BJ (cell line): ENCODE data around the gene TNS3. TPM values are rescaled to one million over a fixed set of nuclear protein-coding genes. Genes with fewer than 3 reads are reported as not detected.

Source experiments
- CTCF ChIA-PET: fragments of 350-600 bp; formaldehyde crosslinking; extraction: SDS; loops from one replicate; lab custom pipeline; 2021; ENCODE audit warnings: antibody characterized with exemption, inconsistent platforms; lab: Yijun Ruan, JAX
- POLR2A ChIA-PET: fragments of 300-600 bp; sonication (Branson Sonifier 250); formaldehyde crosslinking; extraction: SDS; loops from one replicate; lab custom pipeline; 2021; ENCODE audit warnings: antibody characterized with exemption; lab: Charles Lee
- DNase-seq: peaks from one replicate; pipeline ENCODE4 v3.0.0-alpha.2; 2011; ENCODE audit warnings: low read depth
- H3K27me3 ChIP-seq: 2 replicates; pipeline ENCODE4 v1.6.0; 2011; ENCODE audit warnings: low read length; ENCODE audit not compliant: control insufficient read depth, insufficient read depth
- H3K36me3 ChIP-seq: 2 replicates; pipeline ENCODE4 v1.5.1; 2011; ENCODE audit warnings: low read length; ENCODE audit not compliant: control insufficient read depth, insufficient read depth
- H3K4me3 ChIP-seq: 2 replicates; pipeline ENCODE4 v1.5.1; 2011; ENCODE audit warnings: low read depth, mild to moderate bottlenecking, control low read depth, low read length
- polyA plus RNA-seq: library from polyadenylated mRNA; depleted of rRNA; stranded (reverse); fragments of >200 nt; gene quantifications from 2 replicates; pipeline ENCODE4 v1.2.3, GENCODE V29; 2011
- TF ChIP-seq, protein P1 (sequence below): IDR thresholded peaks from 2 replicates; pipeline ENCODE4 v1.5.1; 2011; ENCODE audit warnings: low read depth, mild to moderate bottlenecking, control low read depth, inconsistent platforms, low read length, moderate library complexity; ENCODE audit not compliant: insufficient read depth

Gene TNS3
- polyA plus RNA-seq, 1 experiment, result 126 TPM

DNA sequence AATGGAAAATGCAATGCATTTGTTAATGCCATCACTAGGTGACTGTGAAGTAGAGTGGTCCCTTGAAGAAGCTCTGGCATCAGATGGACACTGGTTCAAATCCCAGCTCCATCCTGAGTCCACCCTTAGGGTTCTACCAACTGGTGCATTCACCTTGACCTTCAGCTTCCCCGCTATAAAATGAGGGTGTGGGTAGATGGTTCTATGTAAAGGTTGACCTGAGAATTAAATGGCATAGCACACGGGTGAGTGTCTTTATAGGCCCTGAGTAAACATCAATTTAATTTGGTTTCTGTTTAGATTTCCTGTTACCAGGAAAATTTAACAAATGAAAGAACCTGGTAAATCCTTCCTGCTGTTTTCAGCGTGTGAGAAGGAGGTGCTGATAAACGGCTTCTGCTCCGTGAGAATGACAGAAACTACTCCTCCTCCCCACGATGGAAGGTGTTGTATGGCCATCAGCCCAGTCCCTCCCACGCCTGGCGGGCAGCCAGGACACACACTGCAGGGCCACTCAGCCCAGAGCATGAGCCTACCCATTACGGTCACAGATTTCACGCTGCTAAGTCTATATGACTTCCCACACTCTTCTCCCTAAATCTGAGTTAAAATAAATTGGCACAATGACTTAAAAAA is 210.1 kb downstream of the TNS3 start:
- TF ChIP-seq, protein P1, sequence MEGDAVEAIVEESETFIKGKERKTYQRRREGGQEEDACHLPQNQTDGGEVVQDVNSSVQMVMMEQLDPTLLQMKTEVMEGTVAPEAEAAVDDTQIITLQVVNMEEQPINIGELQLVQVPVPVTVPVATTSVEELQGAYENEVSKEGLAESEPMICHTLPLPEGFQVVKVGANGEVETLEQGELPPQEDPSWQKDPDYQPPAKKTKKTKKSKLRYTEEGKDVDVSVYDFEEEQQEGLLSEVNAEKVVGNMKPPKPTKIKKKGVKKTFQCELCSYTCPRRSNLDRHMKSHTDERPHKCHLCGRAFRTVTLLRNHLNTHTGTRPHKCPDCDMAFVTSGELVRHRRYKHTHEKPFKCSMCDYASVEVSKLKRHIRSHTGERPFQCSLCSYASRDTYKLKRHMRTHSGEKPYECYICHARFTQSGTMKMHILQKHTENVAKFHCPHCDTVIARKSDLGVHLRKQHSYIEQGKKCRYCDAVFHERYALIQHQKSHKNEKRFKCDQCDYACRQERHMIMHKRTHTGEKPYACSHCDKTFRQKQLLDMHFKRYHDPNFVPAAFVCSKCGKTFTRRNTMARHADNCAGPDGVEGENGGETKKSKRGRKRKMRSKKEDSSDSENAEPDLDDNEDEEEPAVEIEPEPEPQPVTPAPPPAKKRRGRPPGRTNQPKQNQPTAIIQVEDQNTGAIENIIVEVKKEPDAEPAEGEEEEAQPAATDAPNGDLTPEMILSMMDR, result no peak
- POLR2A ChIA-PET, result no interaction called here
- Histone ChIP-seq H3K4me3 (no peak overlapping the region), H3K27me3 (no peaks in the 10 kb centered on the region), H3K36me3 (peaks cover 51% of the 10 kb centered on the region)
- DNase-seq, result no peak
- CTCF ChIA-PET, result no interaction called here

DNA sequence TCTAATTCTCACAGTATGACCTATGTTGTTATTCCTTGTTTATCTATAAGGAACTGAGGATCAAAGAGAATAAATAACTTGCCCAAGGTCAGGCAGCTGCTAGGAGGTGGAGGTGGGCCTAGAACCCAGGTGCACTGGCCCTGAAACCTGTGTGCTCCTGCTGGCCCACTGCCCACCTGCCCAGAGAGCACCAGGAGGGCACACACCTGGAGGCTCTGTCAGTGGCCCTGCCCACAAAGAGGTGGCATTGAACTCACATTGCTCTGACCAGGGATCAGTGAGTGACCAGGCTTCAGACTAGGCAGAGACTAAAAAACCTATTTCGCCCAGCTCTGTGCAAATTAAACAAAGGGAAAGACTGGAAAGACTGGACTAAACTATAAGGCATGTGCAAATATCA is 210.6 kb downstream of the TNS3 start:
- TF ChIP-seq, protein P1, result no peak
- no peak overlapping the region for H3K4me3 ChIP-seq
- peaks cover 53% of the 10 kb centered on the region for H3K36me3 ChIP-seq
- no peaks in the 10 kb centered on the region for H3K27me3 ChIP-seq
- no peak for DNase-seq
- CTCF ChIA-PET, result no interaction called here
- POLR2A ChIA-PET, result no interaction called here

DNA sequence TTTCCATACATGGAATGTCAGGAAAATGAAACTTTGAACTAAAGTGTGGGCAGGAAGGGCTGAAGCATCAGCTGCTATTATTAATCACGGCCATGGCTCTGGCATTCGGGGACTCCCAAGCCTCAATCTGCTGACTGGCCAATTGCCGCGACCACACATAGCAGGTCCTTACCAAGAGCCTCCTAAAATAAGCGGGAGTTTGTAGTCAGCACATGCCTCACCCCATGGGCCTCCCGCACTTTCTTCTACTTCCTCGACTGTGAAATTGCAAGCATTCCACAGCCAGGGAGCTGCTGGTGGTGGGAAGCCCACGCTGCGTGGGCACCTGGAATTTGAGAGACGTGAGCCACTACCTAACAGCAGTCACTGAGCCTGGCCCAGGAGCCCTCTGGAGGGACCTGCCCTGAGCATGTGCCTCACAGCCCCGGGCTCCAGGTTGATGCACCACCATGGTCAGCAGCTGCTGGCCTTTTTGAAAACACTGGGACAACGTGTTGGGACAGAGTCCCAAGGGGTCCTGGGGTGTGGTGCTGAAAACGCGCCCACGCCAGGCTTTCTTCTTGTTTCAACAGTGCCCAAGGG is 211.4 kb downstream of the TNS3 start:
- POLR2A ChIA-PET, result no interaction called here

DNA sequence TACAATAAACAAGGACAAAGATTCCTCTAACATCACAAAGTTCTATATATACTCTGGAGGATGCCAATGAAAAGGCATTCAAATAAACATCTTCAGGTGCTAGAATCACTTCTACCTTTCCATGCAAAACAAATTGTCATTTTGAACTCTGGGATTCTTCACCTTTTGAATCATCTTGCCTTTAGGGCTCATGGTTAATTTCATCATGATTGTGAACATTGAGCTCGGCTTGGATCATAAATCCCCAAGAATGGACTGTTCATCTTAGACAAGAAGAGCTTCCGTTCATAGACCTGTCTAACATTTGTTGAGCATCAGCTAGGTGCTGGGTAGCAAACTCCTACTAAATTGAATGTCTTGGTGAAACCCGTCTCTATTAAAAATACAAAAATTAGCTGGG is 212.2 kb downstream of the TNS3 start:
- Histone ChIP-seq H3K27me3 (no peaks in the 10 kb centered on the region), H3K4me3 (no peak overlapping the region), H3K36me3 (peaks cover 52% of the 10 kb centered on the region)
- TF ChIP-seq, protein P1, result no peak
- ChIA-PET CTCF (no interaction called here), POLR2A (no interaction called here)
- DNase-seq, result no peak

More for the DNA sequence above, 211.4 kb downstream of the TNS3 start:
- Histone ChIP-seq H3K4me3 (no peak overlapping the region), H3K36me3 (peaks cover 53% of the 10 kb centered on the region), H3K27me3 (no peaks in the 10 kb centered on the region)
- CTCF ChIA-PET, result no interaction called here
- DNase-seq, result no peak
- TF ChIP-seq, protein P1, result no peak

DNA sequence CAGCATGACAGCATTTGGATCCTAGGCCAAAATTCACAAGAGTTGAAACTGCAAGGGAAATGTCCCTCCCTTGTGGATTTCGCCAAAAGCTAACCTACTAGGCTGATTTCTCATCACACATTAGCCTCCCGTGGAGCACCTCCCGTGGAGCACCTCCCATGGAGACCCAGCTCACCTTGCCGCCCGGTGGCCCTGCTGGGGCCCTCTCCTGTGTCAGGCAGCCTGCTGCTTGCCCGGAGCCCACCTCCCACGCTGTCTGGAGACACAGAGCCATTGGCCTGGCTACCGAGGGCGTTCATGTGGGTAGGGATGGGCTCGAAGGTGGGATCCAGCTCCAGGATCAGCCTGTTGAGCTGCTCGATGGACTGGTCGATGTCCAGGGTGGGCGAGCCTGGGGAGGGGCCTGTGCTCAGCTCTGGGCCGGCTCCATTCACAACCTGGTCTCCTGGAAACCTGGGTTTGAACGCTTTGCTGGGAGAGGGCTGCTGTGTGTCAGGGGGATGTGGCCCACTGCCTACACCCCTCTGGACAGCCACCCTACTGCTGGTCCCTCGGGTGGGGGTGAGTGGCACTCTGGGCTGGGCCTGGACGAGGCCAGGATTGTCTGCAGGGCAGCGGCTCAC is 213.6 kb downstream of the TNS3 start:
- CTCF ChIA-PET, result no interaction called here
- no peaks in the 10 kb centered on the region for H3K27me3 ChIP-seq
- POLR2A ChIA-PET, result no interaction called here
- no peak overlapping the region for H3K4me3 ChIP-seq
- H3K36me3 ChIP-seq, result peaks cover 52% of the 10 kb centered on the region
- DNase-seq, result no peak
- TF ChIP-seq, protein P1, result no peak
